GM19468 (cell line): ENCODE measurements around the gene COL1A2.

ENCODE experiments used
- ATAC-seq: cut with Tn5 transposase; IDR thresholded peaks from one replicate; pipeline ENCODE4 v1.9.1; 2021; ENCODE audit warnings: mild to moderate bottlenecking, moderate library complexity, moderate number of reproducible peaks; ENCODE audit not compliant: unreplicated experiment; ENCODE audit errors: extremely low read depth

Gene COL1A2

GRCh38 chr7:94394437-94395140, at the start of gene COL1A2:
COL1A2 (plus strand) TSS chr7:94394895; CDS start chr7:94395032, 137 bp downstream.
- ATAC-seq: no peak

- ATAC-seq: no peak
These were observed 48.8 kb upstream of the COL1A2 start for GRCh38 chr7:94345907-94346306.

GRCh38 chr7:94348142-94348541, 46.6 kb upstream of the COL1A2 start:
- no peak for ATAC-seq

- no peak for ATAC-seq
These were observed 44.0 kb upstream of the COL1A2 start for GRCh38 chr7:94350734-94351133.

- no peak for ATAC-seq
These were observed 43.0 kb upstream of the COL1A2 start for GRCh38 chr7:94351703-94352102.

- ATAC-seq: no peak
These were observed 41.8 kb upstream of the COL1A2 start for GRCh38 chr7:94352887-94353286.

GRCh38 chr7:94354953-94355352, 39.7 kb upstream of the COL1A2 start:
- no peak for ATAC-seq

GRCh38 chr7:94355454-94355853, 39.2 kb upstream of the COL1A2 start:
- ATAC-seq: no peak

- no peak for ATAC-seq
These were observed 37.6 kb upstream of the COL1A2 start for GRCh38 chr7:94357076-94357475.

- ATAC-seq: no peak
These were observed 33.8 kb upstream of the COL1A2 start for GRCh38 chr7:94360926-94361325.

- no peak for ATAC-seq
These were observed 32.4 kb upstream of the COL1A2 start for GRCh38 chr7:94362276-94362675.

- no peak for ATAC-seq
These were observed 29.9 kb upstream of the COL1A2 start for GRCh38 chr7:94364816-94365215.

GRCh38 chr7:94366163-94366562, 28.5 kb upstream of the COL1A2 start:
- no peak for ATAC-seq

GRCh38 chr7:94366832-94367231, 27.9 kb upstream of the COL1A2 start:
- ATAC-seq: no peak

GRCh38 chr7:94367949-94368348, 26.7 kb upstream of the COL1A2 start:
- ATAC-seq: no peak

- no peak for ATAC-seq
These were observed 26.3 kb upstream of the COL1A2 start for GRCh38 chr7:94368371-94368791.

GRCh38 chr7:94374231-94374630, 20.5 kb upstream of the COL1A2 start:
- ATAC-seq: no peak

GRCh38 chr7:94374721-94375566, 19.8 kb upstream of the COL1A2 start:
- no peak for ATAC-seq

GRCh38 chr7:94375691-94376090, 19.0 kb upstream of the COL1A2 start:
- ATAC-seq: no peak

GRCh38 chr7:94376281-94376680, 18.4 kb upstream of the COL1A2 start:
- no peak for ATAC-seq

GRCh38 chr7:94378356-94378755, 16.3 kb upstream of the COL1A2 start:
- no peak for ATAC-seq
